Thyroid gland (tissue), 4 donors: ENCODE measurements around the gene DCDC2.

ENCODE experiments used
- POLR2A ChIP-seq, 2 donors: fragments of 450-650 bp; IDR thresholded peaks; one replicate each; pipeline ENCODE4 v1.6.1; 2017; ENCODE audit warnings: antibody characterized with exemption in 2 of 2, mild to moderate bottlenecking in 2 of 2, moderate library complexity in 1 of 2
- TF ChIP-seq, protein P1 (sequence below), 6 experiments: fragments of 200-600 bp in 3 of 6; fragments of 450-650 bp in 3 of 6; sonication (generic) in 3 of 6; IDR thresholded peaks; one replicate each; pipeline ENCODE4 v1.5.1; 2016 to 2019; ENCODE audit warnings: antibody characterized with exemption in 6 of 6, mild to moderate bottlenecking in 2 of 6, inconsistent platforms in 1 of 6, moderate library complexity in 1 of 6

DNA sequence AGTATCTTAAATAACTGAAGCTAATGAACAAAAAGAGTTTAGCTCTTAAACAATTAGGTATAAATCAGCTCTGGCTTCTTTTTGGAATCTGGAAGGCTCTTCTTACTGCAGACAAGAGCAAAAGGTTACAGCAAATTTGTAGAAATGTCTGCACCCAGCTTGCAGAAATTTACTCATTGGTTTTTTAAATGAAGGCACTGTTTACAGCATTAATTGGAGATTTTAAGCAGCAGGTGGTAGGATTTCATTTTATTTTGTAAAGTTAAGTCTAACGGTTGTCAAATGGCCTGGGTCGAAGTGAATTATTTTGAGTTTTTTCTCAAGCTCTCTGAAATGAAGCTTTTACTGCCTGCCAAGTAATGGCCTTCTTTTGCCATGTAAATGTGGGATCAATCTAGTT is 129.7 kb downstream of the DCDC2 start:
- TF ChIP-seq POLR2A (IDR thresholded peaks at IDR 0.05) = no peak
- TF ChIP-seq, protein P1, sequence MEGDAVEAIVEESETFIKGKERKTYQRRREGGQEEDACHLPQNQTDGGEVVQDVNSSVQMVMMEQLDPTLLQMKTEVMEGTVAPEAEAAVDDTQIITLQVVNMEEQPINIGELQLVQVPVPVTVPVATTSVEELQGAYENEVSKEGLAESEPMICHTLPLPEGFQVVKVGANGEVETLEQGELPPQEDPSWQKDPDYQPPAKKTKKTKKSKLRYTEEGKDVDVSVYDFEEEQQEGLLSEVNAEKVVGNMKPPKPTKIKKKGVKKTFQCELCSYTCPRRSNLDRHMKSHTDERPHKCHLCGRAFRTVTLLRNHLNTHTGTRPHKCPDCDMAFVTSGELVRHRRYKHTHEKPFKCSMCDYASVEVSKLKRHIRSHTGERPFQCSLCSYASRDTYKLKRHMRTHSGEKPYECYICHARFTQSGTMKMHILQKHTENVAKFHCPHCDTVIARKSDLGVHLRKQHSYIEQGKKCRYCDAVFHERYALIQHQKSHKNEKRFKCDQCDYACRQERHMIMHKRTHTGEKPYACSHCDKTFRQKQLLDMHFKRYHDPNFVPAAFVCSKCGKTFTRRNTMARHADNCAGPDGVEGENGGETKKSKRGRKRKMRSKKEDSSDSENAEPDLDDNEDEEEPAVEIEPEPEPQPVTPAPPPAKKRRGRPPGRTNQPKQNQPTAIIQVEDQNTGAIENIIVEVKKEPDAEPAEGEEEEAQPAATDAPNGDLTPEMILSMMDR (IDR thresholded peaks at IDR 0.05) = no peak
